Colonic mucosa (tissue), 4 donors: ENCODE results near the gene FDCSP. TPM values are rescaled to one million over a fixed set of nuclear protein-coding genes. Genes with fewer than 3 reads are reported as not detected.

ENCODE experiments used
- DNase-seq: peaks from one replicate; pipeline ENCODE4 v3.0.0-alpha.2; 2020
- H3K27ac ChIP-seq: fragments of 200-600 bp; one replicate; pipeline ENCODE4 v1.8.0; 2021
- H3K27me3 ChIP-seq: fragments of 200-600 bp; one replicate; pipeline ENCODE4 v1.8.0; 2021
- H3K36me3 ChIP-seq: fragments of 200-600 bp; one replicate; pipeline ENCODE4 v1.8.0; 2021
- H3K4me1 ChIP-seq: fragments of 200-600 bp; one replicate; pipeline ENCODE4 v1.8.0; 2021; ENCODE audit warnings: mild to moderate bottlenecking
- H3K4me3 ChIP-seq: fragments of 200-600 bp; one replicate; pipeline ENCODE4 v1.8.0; 2021
- H3K9ac ChIP-seq, 2 donors: one replicate each; pipeline ENCODE4 v1.7.0; 2013; ENCODE audit warnings: control low read depth in 2 of 2, low read depth in 2 of 2, low read length in 2 of 2
- H3K9me3 ChIP-seq: fragments of 200-600 bp; one replicate; pipeline ENCODE4 v1.8.0; 2021
- intact Hi-C: fragments of 100-400 bp; cut with DNase I; formaldehyde crosslinking; loops from one replicate; pipeline ENCODE4 v1.14.1; 2022
- total RNA-seq, 2 donors: library from RNA; stranded (reverse); fragmentation: NEBNext Ultra II Directional in 1 of 2; extraction: Animal tissue kit (Norgen Biotek cat#: 25700) in 1 of 2; gene quantifications; one replicate each; pipeline ENCODE4 v1.2.1, GENCODE V29; 2021
- TF ChIP-seq, protein P1 (sequence below): fragments of 200-600 bp; IDR thresholded peaks from one replicate; pipeline ENCODE4 v1.8.0; 2022; ENCODE audit warnings: antibody characterized with exemption, mild to moderate bottlenecking
- donor health status: healthy.
- donor health status: DM: no; HTN: no; CAD: no.
- donor health status: DM: no; HTN: no; CAD: no.

The FDCSP gene
- total RNA-seq = under 1 TPM in 1 of 2 donors, not detected in 1; 0.49 TPM

DNA sequence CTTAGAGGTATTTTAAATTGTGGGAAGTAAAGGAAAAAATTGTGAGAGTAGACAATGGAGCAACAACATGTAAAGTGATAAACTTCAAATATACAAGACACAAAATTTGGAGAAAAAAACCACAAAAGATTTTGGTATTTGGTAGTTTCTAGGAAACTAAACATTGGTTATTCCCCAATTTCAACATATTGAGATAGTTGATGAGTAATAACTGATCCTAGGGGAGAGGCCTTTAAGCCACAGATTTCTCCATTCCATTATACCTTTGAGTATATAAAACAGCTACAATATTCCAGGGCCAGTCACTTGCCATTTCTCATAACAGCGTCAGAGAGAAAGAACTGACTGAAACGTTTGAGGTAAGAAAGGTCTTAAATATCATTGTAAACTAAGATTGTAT, at the start of gene FDCSP:
Gene FDCSP, plus strand, starts transcription at position 301 of the 400 bp plus-strand sequence. CDS start 5,071 bp downstream, outside the sequence.
- intact Hi-C loops = no loop called here
- Histone ChIP-seq H3K4me3 (no peak within 1 kb of the TSS), H3K4me1 (no peaks in the 10 kb centered on the region), H3K9me3 (no peaks in the 10 kb centered on the region), H3K9ac (no peak within 1 kb of the TSS), H3K36me3 (no peaks in the 10 kb centered on the region), H3K27ac (no peak within 1 kb of the TSS), H3K27me3 (no peaks in the 10 kb centered on the region)
- no peak for DNase-seq
- TF ChIP-seq, protein P1, sequence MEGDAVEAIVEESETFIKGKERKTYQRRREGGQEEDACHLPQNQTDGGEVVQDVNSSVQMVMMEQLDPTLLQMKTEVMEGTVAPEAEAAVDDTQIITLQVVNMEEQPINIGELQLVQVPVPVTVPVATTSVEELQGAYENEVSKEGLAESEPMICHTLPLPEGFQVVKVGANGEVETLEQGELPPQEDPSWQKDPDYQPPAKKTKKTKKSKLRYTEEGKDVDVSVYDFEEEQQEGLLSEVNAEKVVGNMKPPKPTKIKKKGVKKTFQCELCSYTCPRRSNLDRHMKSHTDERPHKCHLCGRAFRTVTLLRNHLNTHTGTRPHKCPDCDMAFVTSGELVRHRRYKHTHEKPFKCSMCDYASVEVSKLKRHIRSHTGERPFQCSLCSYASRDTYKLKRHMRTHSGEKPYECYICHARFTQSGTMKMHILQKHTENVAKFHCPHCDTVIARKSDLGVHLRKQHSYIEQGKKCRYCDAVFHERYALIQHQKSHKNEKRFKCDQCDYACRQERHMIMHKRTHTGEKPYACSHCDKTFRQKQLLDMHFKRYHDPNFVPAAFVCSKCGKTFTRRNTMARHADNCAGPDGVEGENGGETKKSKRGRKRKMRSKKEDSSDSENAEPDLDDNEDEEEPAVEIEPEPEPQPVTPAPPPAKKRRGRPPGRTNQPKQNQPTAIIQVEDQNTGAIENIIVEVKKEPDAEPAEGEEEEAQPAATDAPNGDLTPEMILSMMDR = no peak

DNA sequence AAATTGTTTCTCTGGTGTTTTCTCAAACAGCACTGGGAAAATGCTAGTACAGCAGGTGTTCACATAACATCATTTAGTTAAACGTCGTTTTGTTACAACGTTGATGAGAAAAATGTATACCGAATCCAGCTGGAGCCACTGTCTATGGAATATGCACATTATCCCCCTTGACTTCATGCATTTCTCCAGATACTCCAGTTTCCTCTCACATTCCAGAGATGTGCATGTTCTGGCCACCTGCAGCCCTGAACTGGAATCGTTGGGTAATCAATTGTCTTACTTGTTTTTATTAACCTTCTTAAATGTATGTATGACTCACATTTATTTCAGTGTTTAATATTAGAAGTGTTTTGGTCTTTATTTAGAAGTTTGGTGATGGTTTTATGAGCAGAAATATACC, 48.8 kb upstream of the FDCSP start:
- DNase-seq = no peak

DNA sequence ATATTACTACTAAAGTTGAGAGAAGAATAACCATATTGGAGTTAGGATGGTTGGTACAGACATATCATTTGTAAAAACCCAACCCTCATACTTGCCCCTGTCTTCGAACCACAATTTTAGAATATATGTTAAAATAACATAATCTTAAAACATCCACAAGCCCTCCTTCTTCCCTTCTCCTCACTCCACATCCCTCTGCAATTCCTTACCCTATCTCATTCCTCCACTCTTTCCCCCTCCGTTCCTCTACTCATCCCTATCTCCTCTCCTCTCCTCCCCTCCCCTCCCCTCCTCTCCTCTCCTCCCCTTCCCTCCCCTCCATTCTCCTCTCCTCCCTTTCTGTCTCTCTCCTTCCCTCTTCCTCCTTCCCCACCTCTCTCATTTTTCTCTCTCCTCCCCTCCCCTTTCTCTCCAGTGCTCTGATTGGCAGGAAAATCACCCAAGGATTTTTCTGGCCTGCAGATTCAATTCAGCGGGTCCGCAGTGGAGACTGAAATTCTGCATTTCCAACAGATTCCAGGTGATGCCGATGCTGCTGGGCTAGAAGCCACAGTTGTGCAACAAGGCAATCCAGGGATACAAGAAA, 47.8 kb upstream of the FDCSP start:
- DNase-seq = no peak
- TF ChIP-seq, protein P1 = no peak
- intact Hi-C loops = no loop called here
- H3K27me3 ChIP-seq = no peaks in the 10 kb centered on the region
- H3K4me3 ChIP-seq = no peak overlapping the region
- no peaks in the 10 kb centered on the region for H3K4me1 ChIP-seq
- no peak overlapping the region for H3K27ac ChIP-seq
- H3K9me3 ChIP-seq = no peaks in the 10 kb centered on the region
- no peak overlapping the region for H3K9ac ChIP-seq
- H3K36me3 ChIP-seq = no peaks in the 10 kb centered on the region

More for the DNA sequence above, 48.8 kb upstream of the FDCSP start:
- H3K27me3 ChIP-seq = no peaks in the 10 kb centered on the region
- no peaks in the 10 kb centered on the region for H3K9me3 ChIP-seq
- H3K4me1 ChIP-seq = no peaks in the 10 kb centered on the region
- H3K9ac ChIP-seq = no peak overlapping the region
- no peaks in the 10 kb centered on the region for H3K36me3 ChIP-seq
- TF ChIP-seq, protein P1 = no peak
- H3K27ac ChIP-seq = no peak overlapping the region
- intact Hi-C loops = no loop called here
- no peak overlapping the region for H3K4me3 ChIP-seq

DNA sequence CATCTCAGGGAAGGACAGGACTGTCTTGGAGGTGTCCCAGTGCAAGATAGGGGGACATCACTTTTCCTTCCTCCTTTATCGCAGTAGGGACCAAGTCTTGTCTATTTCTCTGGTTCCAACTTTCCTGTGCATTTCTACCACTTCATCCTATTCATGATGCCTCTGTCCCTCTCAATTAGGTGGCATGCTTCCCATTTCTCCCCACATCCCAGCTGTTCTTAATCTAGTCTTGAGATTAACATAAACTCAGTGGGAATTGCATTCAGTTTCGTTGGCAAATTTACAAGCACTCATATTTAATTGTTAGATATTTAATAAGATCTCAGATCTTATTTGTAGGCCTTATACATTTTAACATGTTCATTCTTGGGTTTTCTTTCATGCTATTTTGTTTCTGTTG, 46.1 kb upstream of the FDCSP start:
- Histone ChIP-seq H3K4me3 (no peak overlapping the region), H3K9me3 (no peaks in the 10 kb centered on the region), H3K27ac (no peak overlapping the region), H3K27me3 (no peaks in the 10 kb centered on the region), H3K4me1 (no peaks in the 10 kb centered on the region), H3K36me3 (no peaks in the 10 kb centered on the region), H3K9ac (no peak overlapping the region)
- no peak for DNase-seq
- intact Hi-C loops = loop anchor here (5.0 kb wide), 1 partner anchor 283 kb away; no protein-coding TSS in a partner anchor
- TF ChIP-seq, protein P1 = no peak

DNA sequence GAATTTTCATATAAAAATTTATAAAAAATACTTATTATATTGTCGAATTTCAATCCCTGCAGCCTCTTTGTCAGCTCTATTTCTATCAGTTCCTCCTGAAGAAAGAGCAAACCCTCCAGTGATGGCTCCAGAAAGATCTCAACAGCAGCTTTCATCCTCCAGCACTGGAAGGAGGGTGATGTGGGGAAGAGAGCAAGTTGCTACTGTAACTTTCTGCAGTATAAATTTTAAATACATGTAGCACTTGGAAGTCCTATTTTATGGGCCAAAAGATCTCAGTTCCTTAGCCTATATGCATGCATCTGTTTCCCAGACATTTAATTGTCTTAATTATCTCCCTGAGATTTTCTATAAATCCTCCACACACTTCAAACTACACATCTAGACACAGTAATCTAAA, 44.1 kb upstream of the FDCSP start:
- Histone ChIP-seq H3K9ac (no peak overlapping the region), H3K4me3 (no peak overlapping the region), H3K4me1 (no peaks in the 10 kb centered on the region), H3K27ac (no peak overlapping the region), H3K36me3 (no peaks in the 10 kb centered on the region), H3K27me3 (no peaks in the 10 kb centered on the region), H3K9me3 (no peaks in the 10 kb centered on the region)
- TF ChIP-seq, protein P1 = no peak
- intact Hi-C loops = loop anchor here (5.0 kb wide), 1 partner anchor 285 kb away; no protein-coding TSS in a partner anchor
- no peak for DNase-seq
